DND-41 (cell line): ENCODE results near the gene AKAP13.

Source experiments
- EZH2 ChIP-seq: IDR thresholded peaks from 3 replicates; pipeline ENCODE4 v1.6.1; 2012; ENCODE audit warnings: borderline replicate concordance, low read depth, mild to moderate bottlenecking, moderate library complexity, low read length, inconsistent platforms; ENCODE audit not compliant: severe bottlenecking
- TF ChIP-seq, protein P1 (sequence below): IDR thresholded peaks from 2 replicates; pipeline ENCODE4 v1.5.1; 2012; ENCODE audit warnings: borderline replicate concordance, low read length, moderate library complexity, mild to moderate bottlenecking; ENCODE audit not compliant: poor library complexity, severe bottlenecking; ENCODE audit errors: extremely low read depth

DNA sequence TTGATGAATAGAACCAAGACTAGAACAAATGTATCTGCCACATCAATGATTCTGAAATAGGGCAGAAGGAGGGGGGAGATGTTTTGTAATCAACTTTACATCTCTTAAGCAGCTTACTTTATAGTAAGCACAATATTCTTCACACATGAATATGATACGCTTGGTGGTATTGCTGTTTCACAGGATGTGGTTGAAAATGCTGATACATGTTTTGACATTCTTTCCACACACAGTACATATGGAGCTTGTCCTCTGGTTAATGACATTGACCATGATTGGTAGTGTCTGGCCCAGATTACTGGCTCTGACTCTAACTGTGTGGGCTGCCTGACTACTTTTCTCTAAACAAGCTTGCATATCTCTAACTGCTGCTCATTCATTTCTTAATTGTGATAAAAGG, 245.5 kb downstream of the AKAP13 start:
- TF ChIP-seq, protein P1, sequence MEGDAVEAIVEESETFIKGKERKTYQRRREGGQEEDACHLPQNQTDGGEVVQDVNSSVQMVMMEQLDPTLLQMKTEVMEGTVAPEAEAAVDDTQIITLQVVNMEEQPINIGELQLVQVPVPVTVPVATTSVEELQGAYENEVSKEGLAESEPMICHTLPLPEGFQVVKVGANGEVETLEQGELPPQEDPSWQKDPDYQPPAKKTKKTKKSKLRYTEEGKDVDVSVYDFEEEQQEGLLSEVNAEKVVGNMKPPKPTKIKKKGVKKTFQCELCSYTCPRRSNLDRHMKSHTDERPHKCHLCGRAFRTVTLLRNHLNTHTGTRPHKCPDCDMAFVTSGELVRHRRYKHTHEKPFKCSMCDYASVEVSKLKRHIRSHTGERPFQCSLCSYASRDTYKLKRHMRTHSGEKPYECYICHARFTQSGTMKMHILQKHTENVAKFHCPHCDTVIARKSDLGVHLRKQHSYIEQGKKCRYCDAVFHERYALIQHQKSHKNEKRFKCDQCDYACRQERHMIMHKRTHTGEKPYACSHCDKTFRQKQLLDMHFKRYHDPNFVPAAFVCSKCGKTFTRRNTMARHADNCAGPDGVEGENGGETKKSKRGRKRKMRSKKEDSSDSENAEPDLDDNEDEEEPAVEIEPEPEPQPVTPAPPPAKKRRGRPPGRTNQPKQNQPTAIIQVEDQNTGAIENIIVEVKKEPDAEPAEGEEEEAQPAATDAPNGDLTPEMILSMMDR: no peak
- no peak for TF ChIP-seq EZH2
